T-helper 2 cell treated with Interferon-gamma antibody and Interleukin-4, amounts not matched to agents 5 μg/mL and 100 μg/mL, for 36 hours (primary cell): ENCODE results near the gene RABGEF1.
"Not testable (repeated sequence)": the region's sequence is repeated elsewhere in the genome, so short reads cannot be mapped to it uniquely, and the experiment has no call there.

Source experiments
- DNase-seq: peaks from one replicate; pipeline ENCODE4 v3.0.0; 2021; ENCODE audit warnings: low spot score
- H3K27ac Mint-ChIP-seq: one replicate; pipeline ENCODE4 v1.8.0; 2021; ENCODE audit warnings: mild to moderate bottlenecking, mixed read lengths
- H3K27me3 Mint-ChIP-seq: one replicate; pipeline ENCODE4 v1.8.0; 2021; ENCODE audit warnings: low read depth, mixed read lengths
- H3K36me3 Mint-ChIP-seq: one replicate; pipeline ENCODE4 v1.8.0; 2021; ENCODE audit warnings: low read depth, mixed read lengths
- H3K4me1 Mint-ChIP-seq: one replicate; pipeline ENCODE4 v1.8.0; 2021; ENCODE audit warnings: low read depth, mixed read lengths
- H3K4me3 Mint-ChIP-seq: one replicate; pipeline ENCODE4 v1.8.0; 2022; ENCODE audit warnings: mild to moderate bottlenecking, moderate library complexity, mixed read lengths
- H3K9me3 Mint-ChIP-seq: one replicate; pipeline ENCODE4 v1.8.0; 2021; ENCODE audit warnings: mixed read lengths

RABGEF1 gene

DNA sequence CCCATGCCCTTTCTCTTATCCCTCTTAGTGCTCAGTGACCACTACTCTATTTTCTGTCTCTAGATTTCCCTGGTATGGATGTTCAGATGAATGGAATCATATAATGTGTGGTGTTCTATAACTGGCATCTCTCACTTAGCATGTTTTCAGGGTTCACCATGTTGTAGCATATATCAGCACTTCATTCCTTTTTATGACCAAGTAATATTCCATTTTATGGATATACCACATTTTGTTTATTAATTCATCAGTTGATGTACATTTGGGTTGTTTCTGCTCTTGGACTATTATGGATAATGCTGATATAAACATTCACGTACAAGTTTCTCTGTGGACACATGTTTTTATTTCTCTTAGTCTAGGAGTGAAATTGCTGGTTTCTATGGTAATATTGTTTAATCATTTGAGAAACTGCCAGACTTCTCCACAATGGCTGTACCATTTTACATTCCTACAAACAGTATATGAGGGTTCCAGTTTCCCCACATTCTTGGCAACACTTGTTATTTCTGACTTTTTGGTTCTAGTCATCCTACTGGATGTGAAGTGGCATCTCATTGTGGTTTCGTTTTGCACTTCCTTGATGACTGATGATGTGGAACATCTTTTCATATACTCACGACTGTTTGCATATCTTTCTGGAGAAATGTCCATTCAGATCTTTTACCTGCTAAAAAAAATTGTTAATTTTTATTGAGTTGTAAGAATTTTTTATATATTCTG, 23.3 kb downstream of the RABGEF1 start:
- H3K4me3 Mint-ChIP-seq, H3K27me3 Mint-ChIP-seq, H3K9me3 Mint-ChIP-seq, DNase-seq, H3K27ac Mint-ChIP-seq: not testable (repeated sequence)
- H3K36me3 Mint-ChIP-seq: peaks cover 13% of the 10 kb centered on the region
- peaks cover 11% of the 10 kb centered on the region for H3K4me1 Mint-ChIP-seq

DNA sequence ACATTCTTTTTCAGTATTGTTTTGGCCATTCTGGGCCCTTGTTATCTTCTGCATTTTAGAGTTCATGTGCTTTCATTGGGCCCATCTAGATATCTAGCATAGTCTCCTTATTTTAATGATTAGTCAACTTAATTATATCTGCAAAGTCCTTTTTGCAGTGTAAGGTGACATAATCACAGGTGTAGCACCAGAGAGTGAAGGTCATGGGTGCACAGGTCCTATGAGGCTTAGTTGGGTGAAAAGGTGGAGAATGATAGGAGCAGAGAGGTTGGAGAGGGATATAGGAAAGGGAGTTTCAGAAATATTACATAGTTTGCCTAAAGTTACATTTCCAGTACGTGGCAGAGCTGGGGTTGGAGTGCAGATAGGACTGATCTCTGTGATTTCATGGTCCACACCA, 24.4 kb downstream of the RABGEF1 start:
- H3K27ac Mint-ChIP-seq, DNase-seq, H3K36me3 Mint-ChIP-seq, H3K27me3 Mint-ChIP-seq, H3K9me3 Mint-ChIP-seq, H3K4me3 Mint-ChIP-seq: not testable (repeated sequence)
- peaks cover 16% of the 10 kb centered on the region for H3K4me1 Mint-ChIP-seq

DNA sequence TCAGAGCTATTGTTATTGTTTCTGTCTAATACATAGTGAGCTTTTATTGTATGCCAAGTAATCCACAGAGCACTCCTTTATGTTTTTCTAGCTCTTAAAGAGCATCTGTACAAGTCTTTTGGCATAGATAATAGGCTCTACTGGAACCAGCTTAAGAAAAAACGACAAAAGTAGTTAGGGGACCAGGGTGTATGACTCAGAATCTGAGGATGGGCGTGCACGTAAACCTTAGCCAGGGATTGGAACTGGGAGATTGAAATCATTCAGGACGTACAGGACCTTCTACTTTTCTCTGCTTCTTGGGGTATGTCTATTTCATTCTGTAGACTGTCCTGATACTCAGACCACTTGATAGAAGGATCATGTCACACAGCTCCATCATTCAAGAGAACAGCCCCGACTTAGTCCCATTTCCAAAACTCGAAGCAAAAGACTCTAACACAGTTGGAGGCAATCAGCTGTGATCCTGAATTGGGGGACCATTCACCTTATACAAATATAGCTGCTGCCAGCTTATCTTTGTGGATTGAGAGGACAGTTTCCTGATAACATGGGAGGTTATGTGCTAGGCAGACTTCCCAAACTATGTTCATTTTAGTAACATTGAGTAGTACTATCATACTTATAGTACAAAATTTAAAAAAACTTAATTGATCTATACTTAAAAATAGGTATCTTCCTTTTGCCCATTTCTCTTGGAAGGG, 24.9 kb downstream of the RABGEF1 start:
- H3K4me1 Mint-ChIP-seq: peaks cover 19% of the 10 kb centered on the region
- not testable (repeated sequence) for H3K27ac Mint-ChIP-seq, H3K36me3 Mint-ChIP-seq

DNA sequence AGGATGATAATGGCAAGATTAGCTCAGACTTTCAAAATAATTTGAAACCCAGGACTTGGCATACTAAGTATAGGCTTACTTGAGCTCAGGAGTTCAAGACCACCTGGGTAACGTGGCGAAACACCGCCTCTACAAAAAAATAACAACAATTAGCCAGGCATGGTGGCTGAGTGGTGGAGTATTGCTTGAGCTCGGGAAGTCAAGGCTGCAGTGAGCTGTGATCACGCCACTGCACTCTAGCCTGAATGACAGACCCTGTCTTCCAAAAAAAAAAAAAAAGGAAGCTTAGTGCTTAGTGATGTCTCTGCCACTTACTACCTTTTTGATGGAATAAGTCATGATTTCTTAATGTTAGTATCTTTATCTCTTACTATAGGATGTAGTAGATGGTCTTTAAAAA, 25.5 kb downstream of the RABGEF1 start:
- Mint-ChIP-seq H3K27me3 (no peaks in the 10 kb centered on the region), H3K36me3 (peaks cover 10% of the 10 kb centered on the region), H3K27ac (no peak overlapping the region), H3K9me3 (peaks cover 8% of the 10 kb centered on the region), H3K4me1 (peaks cover 19% of the 10 kb centered on the region), H3K4me3 (no peak overlapping the region)
- DNase-seq: no peak

More for the DNA sequence above, 24.9 kb downstream of the RABGEF1 start:
- not testable (repeated sequence) for H3K4me3 Mint-ChIP-seq, DNase-seq, H3K27me3 Mint-ChIP-seq, H3K9me3 Mint-ChIP-seq

DNA sequence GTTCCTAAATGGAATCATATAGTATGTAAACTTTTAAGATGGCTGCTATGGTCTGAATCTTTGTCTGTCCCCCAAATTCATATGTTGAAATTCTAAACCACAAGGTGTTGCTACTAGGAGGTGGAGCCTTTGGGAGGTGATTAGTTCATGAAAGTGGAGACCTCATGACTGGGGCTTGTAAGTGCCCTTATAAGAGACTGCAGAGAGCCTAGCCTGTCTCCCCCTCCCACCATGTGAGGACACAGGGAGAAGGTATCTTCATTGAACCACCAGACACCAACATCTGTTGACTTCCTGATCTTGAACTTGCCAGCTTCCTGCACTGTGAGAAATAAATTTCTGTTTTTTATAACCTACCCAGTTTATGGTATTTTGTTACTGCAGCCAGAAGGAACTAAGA, 27.0 kb downstream of the RABGEF1 start:
- DNase-seq, H3K27ac Mint-ChIP-seq, H3K4me3 Mint-ChIP-seq, H3K9me3 Mint-ChIP-seq, H3K27me3 Mint-ChIP-seq: not testable (repeated sequence)
- peaks cover 15% of the 10 kb centered on the region for H3K36me3 Mint-ChIP-seq
- H3K4me1 Mint-ChIP-seq: peaks cover 21% of the 10 kb centered on the region

DNA sequence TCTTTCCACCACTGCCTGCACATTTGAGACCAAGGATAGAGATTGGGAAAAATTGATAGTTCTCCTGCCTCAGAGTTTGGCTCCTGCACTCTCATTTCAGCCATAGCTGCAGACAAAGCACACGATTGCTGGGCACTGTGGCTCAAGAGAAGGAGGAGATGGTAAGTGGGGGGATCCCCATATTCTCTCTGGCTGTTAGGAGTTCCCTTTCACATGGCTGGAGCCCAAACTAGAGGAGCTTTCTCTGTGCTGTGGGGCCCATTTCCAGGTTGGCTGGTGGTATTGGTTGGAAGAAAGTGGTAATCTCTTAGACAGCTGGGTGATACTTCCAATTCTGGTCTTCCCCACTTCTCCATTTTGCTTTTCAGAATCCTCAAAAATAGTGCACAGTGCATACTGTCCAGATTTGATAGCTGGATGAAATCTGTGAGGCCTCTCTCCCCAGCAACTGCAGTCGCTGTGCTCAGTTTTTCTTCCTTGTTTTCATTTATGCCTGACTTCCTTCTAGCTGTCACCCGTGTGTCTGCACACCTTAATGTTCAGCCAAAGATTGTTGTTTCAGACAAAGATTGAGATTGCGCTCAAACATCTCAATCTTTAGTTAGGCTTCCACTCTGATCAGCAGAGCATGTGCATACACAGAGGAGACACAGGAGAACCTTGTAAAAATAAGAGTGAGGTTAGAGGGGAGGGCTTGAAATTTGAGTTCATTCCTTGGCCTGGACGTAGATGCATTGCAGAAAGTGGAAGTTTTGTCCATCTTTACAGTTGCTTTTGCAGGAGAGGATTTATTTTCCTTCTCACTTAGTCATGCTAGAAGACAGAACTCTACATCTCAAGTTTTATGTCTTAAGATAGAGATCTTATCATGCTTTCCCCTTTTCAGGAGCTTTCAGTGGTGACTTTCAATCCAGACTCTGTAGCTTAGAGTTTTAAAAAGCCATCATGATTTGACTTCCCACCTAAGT, 28.6 kb downstream of the RABGEF1 start:
- Mint-ChIP-seq H3K4me3 (no peak overlapping the region), H3K27me3 (no peaks in the 10 kb centered on the region), H3K4me1 (peaks cover 21% of the 10 kb centered on the region), H3K27ac (peak overlapping the region; percentile 33), H3K9me3 (no peaks in the 10 kb centered on the region), H3K36me3 (peaks cover 18% of the 10 kb centered on the region)
- DNase-seq: no peak

DNA sequence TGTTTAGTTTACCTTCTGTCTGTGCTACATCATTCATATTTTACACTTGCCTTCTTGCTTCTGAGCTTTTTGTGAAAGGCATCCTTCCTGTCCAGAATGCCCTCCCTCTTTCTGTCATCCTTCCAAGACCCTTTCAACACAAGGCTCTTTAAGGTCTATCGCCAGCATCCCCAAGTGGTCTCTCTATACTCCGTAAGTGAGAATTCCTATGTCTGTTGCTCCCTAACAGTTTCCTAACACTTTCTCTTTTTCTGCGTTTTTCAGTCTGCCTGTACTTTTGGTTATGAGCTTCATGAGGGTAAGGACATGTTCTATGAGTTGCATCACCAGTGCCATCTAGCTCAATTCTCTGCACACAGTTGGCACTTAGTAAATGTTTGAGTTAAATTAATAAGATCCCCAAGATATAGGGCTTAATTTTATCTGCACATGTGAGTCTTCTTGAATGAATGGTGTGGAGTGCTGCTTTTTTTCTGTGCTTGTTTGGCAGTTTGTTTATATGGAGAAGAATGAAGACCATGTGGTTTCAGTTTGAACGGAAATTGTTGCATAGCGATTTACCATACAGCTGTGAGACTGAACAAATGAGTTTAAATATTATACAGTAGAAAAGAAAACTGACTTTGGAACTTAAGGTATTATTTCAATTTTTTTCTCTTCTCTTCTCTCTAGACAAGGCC, 29.4 kb downstream of the RABGEF1 start:
- Mint-ChIP-seq H3K27me3 (no peaks in the 10 kb centered on the region), H3K36me3 (peaks cover 19% of the 10 kb centered on the region), H3K4me3 (no peak overlapping the region), H3K9me3 (no peaks in the 10 kb centered on the region), H3K4me1 (peaks cover 21% of the 10 kb centered on the region), H3K27ac (peak overlapping the region; percentile 4)
- no peak for DNase-seq

DNA sequence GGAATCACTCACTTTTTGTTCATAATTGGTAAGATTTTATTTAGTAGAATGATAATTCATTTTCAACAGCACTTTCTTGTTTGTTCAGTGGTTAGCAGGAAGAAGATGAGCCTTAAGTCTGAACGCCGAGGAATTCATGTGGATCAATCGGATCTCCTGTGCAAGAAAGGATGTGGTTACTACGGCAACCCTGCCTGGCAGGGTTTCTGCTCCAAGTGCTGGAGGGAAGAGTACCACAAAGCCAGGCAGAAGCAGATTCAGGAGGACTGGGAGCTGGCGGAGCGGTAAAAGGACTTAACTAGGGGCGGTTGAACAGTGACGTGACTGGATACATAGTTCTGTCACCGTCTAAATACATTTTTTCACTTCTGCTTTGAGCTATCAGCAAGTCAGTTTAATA, 31.3 kb downstream of the RABGEF1 start:
- Mint-ChIP-seq H3K4me3 (no peak overlapping the region), H3K27me3 (no peaks in the 10 kb centered on the region), H3K4me1 (peaks cover 21% of the 10 kb centered on the region), H3K9me3 (no peaks in the 10 kb centered on the region), H3K27ac (no peak overlapping the region), H3K36me3 (peaks cover 30% of the 10 kb centered on the region)
- DNase-seq: no peak

DNA sequence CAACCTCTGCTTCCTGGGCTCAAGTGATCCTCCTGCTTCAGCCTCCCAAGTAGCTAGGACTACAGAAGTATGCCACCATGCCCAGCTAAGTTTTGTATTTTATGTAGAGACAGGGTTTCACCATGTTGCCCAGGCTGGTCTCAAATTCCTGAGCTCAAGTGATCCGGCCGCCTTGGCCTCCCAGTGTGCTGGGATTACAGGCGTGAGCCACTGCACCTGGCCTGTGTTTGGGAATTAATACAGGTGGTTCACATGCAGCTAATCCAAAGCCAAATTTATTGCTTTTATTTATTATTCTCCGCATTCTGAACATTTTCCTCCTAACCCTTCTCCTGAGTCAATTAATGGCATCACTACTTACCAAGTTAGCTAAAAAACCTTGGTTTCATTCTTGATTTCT, 33.2 kb downstream of the RABGEF1 start:
- DNase-seq, H3K9me3 Mint-ChIP-seq, H3K27ac Mint-ChIP-seq: not testable (repeated sequence)

DNA sequence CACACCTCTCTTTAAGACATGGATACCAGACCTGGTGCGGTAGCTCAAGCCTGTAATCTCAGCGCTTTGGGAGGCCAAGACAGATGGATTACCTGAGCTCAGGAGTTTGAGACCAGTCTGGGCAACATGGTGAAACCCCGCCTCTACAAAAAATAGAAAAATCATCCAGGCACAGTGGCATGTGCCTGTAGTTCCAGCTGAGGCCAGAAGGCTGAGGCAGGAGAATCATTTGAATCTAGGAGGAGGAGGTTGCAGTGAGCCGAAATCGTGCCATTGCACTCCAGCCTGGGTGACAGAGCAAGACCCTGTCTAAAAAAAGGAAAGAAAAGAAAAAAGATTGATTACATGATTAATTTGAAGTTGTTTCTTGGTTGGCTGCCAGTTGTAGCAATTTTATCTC, 35.9 kb downstream of the RABGEF1 start:
- H3K9me3 Mint-ChIP-seq: not testable (repeated sequence)
- peaks cover 36% of the 10 kb centered on the region for H3K36me3 Mint-ChIP-seq

More for the DNA sequence above, 33.2 kb downstream of the RABGEF1 start:
- H3K36me3 Mint-ChIP-seq: peaks cover 35% of the 10 kb centered on the region
- not testable (repeated sequence) for H3K27me3 Mint-ChIP-seq, H3K4me3 Mint-ChIP-seq
- peaks cover 16% of the 10 kb centered on the region for H3K4me1 Mint-ChIP-seq

DNA sequence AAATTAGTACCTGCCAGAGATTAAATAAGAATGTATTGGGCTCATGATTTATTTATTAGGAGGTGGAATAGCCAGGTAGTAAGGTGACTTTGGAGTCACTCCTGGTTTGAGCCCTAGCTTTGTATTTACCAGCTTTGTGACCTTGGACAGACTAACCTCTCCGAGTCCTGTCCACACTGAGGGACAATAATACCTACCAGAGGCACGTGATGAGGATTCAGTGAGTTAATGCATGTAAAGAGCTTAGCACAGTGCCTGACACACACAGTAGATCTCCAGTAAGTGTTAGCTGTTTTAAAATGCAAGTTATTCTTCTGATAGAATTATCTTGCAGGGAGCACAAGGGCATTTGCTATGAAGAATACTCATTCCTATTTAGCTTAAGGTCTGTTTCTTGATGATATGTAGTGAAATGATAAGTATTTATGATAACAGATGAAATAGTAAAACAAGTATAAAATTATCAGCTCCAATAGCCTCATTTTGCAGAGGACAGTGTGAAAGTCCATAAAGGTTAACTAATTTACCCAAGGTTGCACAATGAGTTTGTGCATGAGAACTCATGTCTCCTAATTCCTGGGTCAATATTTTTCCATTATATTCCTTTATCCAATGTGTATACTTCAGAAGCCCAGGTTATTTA, 36.4 kb downstream of the RABGEF1 start:
- peaks cover 35% of the 10 kb centered on the region for H3K36me3 Mint-ChIP-seq

More for the DNA sequence above, 35.9 kb downstream of the RABGEF1 start:
- H3K4me1 Mint-ChIP-seq, H3K27me3 Mint-ChIP-seq, DNase-seq, H3K27ac Mint-ChIP-seq, H3K4me3 Mint-ChIP-seq: not testable (repeated sequence)

DNA sequence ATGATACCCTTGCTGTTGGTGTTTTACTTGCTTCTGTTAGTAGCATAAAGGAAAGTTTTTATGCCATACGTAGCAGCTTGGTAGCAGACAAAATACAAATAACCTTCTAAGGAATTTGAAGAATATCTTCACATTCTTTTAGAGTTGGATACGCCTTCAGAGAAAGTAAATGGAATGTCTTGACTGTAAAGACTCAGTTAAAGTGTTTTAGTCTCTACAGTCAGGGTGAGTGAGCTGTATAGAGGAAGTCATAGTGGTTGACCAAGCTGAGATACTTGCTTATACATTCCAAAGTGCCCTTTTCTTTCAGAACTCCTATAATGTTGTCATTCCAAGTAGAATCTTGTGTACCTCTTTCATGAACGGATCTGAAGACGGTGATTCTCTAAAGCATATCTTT, 37.7 kb downstream of the RABGEF1 start:
- Mint-ChIP-seq H3K9me3 (no peaks in the 10 kb centered on the region), H3K4me3 (no peak overlapping the region), H3K27me3 (no peaks in the 10 kb centered on the region), H3K36me3 (peaks cover 34% of the 10 kb centered on the region), H3K4me1 (peaks cover 5% of the 10 kb centered on the region), H3K27ac (no peak overlapping the region)
- DNase-seq: no peak

More for the DNA sequence above, 36.4 kb downstream of the RABGEF1 start:
- H3K4me3 Mint-ChIP-seq: no peak overlapping the region
- no peak overlapping the region for H3K27ac Mint-ChIP-seq
- H3K4me1 Mint-ChIP-seq: peaks cover 5% of the 10 kb centered on the region
- H3K9me3 Mint-ChIP-seq: no peaks in the 10 kb centered on the region
- no peaks in the 10 kb centered on the region for H3K27me3 Mint-ChIP-seq
- no peak for DNase-seq
